ENCODE results near the gene ZMYND8.
"Not testable (repeated sequence)": the region's sequence is repeated elsewhere in the genome, so short reads cannot be mapped to it uniquely, and the experiment has no call there.

Gene ZMYND8

GRCh38 chr20:47243003-47243402 is 113.5 kb downstream of the ZMYND8 start:
- no peak for DNase-seq

DNA sequence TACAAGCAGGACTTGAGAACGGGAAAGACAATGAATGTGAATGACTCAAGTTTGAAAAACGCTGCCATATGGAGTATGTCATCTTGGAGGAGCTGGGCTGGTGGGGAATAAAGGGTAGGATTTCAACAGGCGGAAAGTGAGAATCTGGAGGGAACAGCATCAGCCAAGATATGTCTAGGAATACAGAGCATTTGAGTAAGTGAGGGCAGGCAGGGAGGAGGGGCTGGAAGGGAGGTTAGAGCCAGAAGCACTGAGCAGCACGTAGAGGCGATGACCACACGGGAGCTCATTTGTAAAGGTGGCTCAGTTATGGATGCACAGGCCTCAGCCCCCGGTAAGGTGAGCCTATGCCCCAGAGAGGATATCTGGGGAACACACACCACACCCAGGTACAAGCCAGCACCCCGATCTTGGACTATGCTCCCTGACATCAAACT is 115.1 kb downstream of the ZMYND8 start:
- no peak for DNase-seq

GRCh38 chr20:47240096-47240495 is 116.4 kb downstream of the ZMYND8 start:
- DNase-seq = not testable (repeated sequence)

DNA sequence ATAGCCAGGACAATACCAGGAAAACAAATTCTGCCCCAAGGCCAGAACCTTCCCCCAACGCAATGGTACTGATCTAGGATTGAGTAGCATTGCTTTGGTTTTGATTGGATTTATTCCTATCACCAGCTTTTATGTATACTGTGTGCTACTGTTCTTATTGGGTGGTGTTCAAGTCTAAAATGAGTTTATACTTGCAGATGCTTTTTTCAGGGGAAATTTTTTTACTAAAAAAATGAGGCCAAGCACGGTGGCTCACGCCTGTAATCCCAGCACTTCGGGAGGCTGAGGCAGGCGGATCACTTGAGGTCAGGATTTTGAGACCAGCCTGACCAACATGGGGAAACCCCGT is 116.8 kb downstream of the ZMYND8 start:
- no peak for DNase-seq

DNA sequence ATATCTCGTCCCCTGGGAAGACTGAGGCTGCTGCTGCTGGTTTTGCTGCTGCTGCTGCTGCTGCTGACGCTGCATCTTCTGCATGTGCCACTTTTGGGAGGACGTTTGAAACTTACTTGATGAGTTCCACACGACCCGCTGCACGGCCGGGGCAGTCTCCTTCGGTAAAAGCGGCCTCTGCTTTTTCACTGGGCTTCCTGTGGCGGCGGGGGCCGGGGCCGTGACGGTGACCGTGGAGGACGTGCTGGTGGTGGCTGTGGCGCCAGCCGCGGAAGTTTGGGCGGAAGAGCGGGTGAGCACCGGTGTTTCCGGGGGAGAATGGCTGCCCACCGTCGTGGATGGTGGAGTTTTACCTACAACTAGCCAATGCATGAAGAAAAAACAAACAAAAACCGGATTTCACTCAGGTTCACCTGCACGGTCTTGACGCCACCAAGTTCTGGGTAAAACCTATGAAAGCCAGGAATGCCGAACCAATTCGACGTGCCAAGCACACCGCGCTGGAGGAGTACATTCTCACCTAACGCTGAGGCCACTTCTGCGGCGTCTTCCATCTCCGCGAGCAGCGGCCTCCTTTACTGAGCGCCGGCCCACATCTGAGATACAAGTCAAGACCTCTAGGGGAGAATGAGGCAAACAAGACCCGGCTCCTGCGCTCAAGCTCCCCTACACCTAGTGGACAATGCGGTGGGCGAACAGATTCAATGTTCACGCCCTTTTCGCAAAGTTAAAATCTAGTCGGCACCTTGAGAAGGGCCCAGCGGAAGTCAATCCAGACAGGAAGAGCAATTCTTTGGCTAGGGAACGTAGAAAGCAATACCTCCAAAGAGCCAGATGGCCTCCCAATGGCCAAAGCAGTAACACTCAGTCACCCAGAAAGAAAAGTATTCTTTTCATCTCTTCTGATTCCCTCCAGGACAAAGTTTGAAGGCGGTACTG is 117.5 kb downstream of the ZMYND8 start:
- no peak for DNase-seq

- DNase-seq = no peak
These were observed 118.8 kb downstream of the ZMYND8 start for GRCh38 chr20:47237715-47238114.

DNA sequence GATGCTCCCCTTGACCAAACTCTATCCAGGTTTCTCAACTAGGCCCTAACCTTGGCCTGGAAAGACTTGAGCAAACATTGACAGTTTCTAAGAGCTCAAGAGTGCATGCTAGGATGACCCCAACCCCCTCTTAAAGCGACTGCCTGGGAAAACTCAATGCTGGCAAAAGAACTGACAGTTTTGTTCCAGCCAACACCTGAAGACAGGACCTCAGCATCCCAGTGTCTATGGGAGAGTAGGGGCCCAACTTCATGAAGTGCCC is 119.9 kb downstream of the ZMYND8 start:
- DNase-seq = no peak

- DNase-seq = no peak
These were observed 120.5 kb downstream of the ZMYND8 start for GRCh38 chr20:47235853-47236638.

- DNase-seq = no peak
These were observed 121.4 kb downstream of the ZMYND8 start for GRCh38 chr20:47235111-47235510.

GRCh38 chr20:47233333-47234188 is 122.9 kb downstream of the ZMYND8 start:
- DNase-seq = no peak

DNA sequence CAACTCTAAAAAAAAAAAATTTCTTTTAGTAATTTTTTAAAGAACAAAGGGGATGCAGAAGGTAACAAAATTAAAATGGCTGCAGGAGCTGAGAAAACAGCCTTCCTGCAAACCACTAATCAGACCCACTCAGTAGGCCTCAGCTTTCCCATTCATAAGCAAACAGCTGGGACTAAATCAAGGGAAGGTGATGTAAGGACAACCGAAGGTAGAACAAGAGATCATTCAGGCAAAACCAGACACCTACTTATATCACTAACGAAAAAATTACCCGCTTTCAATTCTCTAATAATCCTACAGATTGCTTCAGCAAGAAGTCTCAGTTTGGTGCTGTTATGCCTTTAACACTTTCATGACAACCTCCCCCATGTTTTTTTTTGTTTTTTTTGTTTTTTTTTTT is 124.0 kb downstream of the ZMYND8 start:
- no peak for DNase-seq

GRCh38 chr20:47231382-47232039 is 125.0 kb downstream of the ZMYND8 start:
- no peak for DNase-seq

DNA sequence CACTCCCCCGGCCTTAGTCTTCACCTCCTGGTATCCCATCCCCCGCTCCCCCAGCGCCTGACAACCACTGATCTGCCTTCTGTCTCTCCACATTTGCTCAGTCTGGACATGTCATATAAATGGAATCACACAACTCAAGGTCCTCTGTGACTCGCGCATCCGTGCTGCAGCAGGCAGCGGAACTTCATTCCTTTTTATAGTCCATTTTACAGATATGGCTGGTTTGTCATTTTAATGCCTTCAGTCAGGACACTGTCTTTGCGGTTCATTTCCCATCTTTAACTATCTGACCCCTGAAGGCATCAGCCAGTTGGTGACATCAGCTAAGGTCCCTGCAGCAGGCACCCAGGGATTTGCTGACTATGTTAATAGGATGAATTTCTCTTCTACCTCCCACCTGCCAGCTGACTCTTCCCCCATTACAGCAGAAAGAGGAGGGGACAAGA is 125.7 kb downstream of the ZMYND8 start:
- DNase-seq = no peak

DNA sequence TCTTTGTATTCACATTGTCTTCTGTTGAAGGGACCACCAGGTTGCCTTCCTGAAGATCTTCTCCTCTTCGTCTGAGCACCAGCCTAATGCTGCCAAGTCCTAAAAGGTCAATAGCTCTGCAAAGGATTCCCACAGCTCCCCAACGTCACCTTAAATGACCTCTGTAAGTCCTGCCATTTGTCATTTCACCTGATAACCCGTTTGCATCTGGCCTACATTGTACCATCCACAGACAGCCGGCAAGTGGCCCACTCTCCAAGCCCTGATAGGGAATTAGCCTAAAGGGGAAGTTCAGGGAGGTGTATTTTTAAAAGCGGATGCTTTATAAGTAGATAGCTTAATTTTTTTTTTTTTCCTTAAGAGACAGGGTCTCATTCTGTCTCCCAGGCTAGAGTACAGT is 127.8 kb downstream of the ZMYND8 start:
- DNase-seq = no peak

- DNase-seq = no peak
These were observed 128.9 kb downstream of the ZMYND8 start for GRCh38 chr20:47227576-47227975.

GRCh38 chr20:47227119-47227518 is 129.4 kb downstream of the ZMYND8 start:
- no peak for DNase-seq

GRCh38 chr20:47225458-47225857 is 131.0 kb downstream of the ZMYND8 start:
- no peak for DNase-seq

DNA sequence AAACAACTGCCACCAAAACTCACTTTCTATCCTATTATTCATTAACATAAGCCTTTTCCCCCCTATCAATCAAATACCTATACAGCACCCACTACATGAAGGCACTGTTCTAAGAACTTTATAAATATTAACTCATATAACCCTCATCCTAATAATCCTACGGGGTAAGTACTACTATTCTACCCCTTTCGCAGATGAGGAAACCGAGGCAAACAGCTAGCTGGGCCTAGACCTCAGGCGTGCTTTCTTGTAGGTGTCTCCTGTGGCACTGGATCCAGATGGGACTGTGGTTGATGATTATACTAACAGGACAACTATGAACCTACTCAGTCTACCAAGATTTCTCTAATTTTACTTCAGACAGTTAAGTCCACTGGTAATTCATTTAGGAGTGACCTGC is 131.6 kb downstream of the ZMYND8 start:
- no peak for DNase-seq

- DNase-seq = no peak
These were observed 132.2 kb downstream of the ZMYND8 start for GRCh38 chr20:47224300-47224791.

GRCh38 chr20:47223896-47224295 is 132.6 kb downstream of the ZMYND8 start:
- no peak for DNase-seq

DNA sequence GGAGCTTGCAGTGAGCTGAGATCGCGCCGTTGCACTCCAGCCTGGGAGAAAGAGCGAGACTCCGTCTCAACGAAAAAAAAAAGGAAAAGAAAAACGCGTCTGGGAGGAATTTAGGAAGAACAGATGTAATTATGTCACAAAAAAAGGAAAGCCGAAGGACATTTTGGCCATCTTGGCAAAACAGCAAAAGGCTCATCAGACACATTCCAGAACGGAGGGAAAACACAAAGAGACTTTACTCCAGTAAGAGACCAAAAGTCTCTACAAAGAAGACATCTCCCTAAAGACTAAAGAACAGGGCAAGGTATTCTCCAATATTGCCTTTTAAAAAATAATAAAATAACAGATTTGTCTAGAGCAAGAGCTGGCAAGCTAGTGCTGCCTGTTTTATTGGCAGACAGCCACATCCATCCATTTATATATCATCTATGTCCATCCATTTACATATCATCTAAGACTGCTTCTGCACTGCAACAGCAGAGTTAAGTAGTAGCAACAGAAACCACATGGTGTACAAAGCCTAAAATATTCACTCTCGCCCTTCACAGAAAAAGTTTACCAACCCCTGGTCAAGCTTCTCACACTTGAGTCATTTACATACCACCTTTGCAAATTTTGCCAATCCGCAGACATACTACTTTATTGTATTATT is 133.9 kb downstream of the ZMYND8 start:
- DNase-seq = no peak

DNA sequence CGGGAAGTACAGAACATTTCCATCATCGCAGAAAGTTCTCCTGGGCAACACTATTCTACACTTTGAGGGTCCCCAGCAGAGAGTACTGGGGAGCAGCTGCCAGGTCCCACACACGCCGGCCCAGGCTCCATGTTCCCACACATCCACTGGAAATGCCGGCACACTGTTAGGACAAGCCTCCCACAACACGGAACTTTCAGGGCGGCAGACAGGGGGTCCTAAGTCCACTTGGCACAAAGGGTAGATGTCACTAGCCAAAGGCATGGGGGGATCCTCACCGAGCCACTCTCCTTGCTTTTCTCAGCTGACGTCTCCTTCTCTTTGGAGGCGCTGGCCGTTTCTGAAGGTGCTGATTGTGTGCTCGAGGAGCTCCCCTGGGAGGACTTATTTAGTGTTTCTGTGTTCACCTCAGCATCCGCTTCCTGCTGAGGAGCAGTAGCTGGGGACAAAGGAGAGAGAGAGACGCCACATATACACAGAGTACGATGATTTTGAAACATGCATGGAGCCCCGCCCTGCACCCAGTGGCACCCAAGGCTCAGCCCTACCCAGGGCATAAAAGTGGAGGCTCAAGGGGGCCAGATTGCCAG is 135.4 kb downstream of the ZMYND8 start:
- DNase-seq = no peak
